Mesendoderm (in vitro differentiated cells): ENCODE data around the gene COL18A1.
"Not testable (repeated sequence)": the region's sequence is repeated elsewhere in the genome, so short reads cannot be mapped to it uniquely, and the experiment has no call there.

ENCODE experiments used
- DNase-seq: peaks from one replicate; pipeline ENCODE4 v3.0.0; 2013
- H2AK5ac ChIP-seq: 2 replicates; pipeline ENCODE4 v1.6.1; 2013; ENCODE audit warnings: low read length, inconsistent platforms
- H2BK120ac ChIP-seq: 2 replicates; pipeline ENCODE4 v1.6.1; 2013; ENCODE audit warnings: low read depth, mild to moderate bottlenecking, low read length, moderate library complexity, mixed read lengths
- H2BK15ac ChIP-seq: replicated peaks from 2 replicates; pipeline ENCODE4 v1.6.1; 2013; ENCODE audit warnings: low read depth, mild to moderate bottlenecking, moderate library complexity
- H2BK5ac ChIP-seq: 2 replicates; pipeline ENCODE4 v1.6.1; 2013; ENCODE audit warnings: low read length, inconsistent platforms
- H3K18ac ChIP-seq: 2 replicates; pipeline ENCODE4 v1.6.1; 2013; ENCODE audit warnings: mild to moderate bottlenecking, low read length, mixed read lengths
- H3K23ac ChIP-seq: one replicate; pipeline ENCODE4 v1.6.1; 2013; ENCODE audit warnings: low read length
- H3K27ac ChIP-seq: 2 replicates; pipeline ENCODE4 v1.5.1; 2013; ENCODE audit warnings: low read depth, mild to moderate bottlenecking, inconsistent platforms, low read length, moderate library complexity
- H3K27me3 ChIP-seq: 2 replicates; pipeline ENCODE4 v1.6.1; 2013; ENCODE audit warnings: low read length, control low read depth, mild to moderate bottlenecking, inconsistent platforms; ENCODE audit not compliant: insufficient read depth, poor library complexity
- H3K36me3 ChIP-seq: 2 replicates; pipeline ENCODE4 v1.6.1; 2013; ENCODE audit warnings: low read length, inconsistent platforms; ENCODE audit not compliant: control insufficient read depth, insufficient read depth
- H3K4ac ChIP-seq: one replicate; pipeline ENCODE4 v1.6.1; 2013; ENCODE audit warnings: low read depth, mild to moderate bottlenecking, low read length, moderate library complexity
- H3K4me1 ChIP-seq: 2 replicates; pipeline ENCODE4 v1.6.1; 2013; ENCODE audit warnings: low read depth, low read length, inconsistent platforms; ENCODE audit not compliant: control insufficient read depth
- H3K4me2 ChIP-seq: 2 replicates; pipeline ENCODE4 v1.6.1; 2013; ENCODE audit warnings: low read length
- H3K4me3 ChIP-seq: 2 replicates; pipeline ENCODE4 v1.5.1; 2013; ENCODE audit warnings: mild to moderate bottlenecking, low read length
- H3K56ac ChIP-seq: one replicate; pipeline ENCODE4 v1.6.1; 2013; ENCODE audit warnings: low read length
- H3K79me1 ChIP-seq: 2 replicates; pipeline ENCODE4 v1.6.1; 2013; ENCODE audit warnings: low read length, inconsistent platforms
- H3K79me2 ChIP-seq: 2 replicates; pipeline ENCODE4 v1.6.1; 2013; ENCODE audit warnings: mild to moderate bottlenecking, low read length; ENCODE audit not compliant: control insufficient read depth, insufficient read depth
- H3K9ac ChIP-seq: 2 replicates; pipeline ENCODE4 v1.6.1; 2013; ENCODE audit warnings: low read length, inconsistent platforms
- H4K5ac ChIP-seq: one replicate; pipeline ENCODE4 v1.6.1; 2013; ENCODE audit warnings: low read length
- H4K8ac ChIP-seq: one replicate; pipeline ENCODE4 v1.6.1; 2013; ENCODE audit warnings: low read depth, mild to moderate bottlenecking, control low read depth, low read length, moderate library complexity
- WGBS: extraction: QIAGEN DNeasy Blood & Tissue Kit; methylation state at CpG from one replicate; pipeline ENCODE4 v1.1.7; 2013; ENCODE audit warnings: low lambda C conversion rate, missing lambda C conversion rate; ENCODE audit not compliant: insufficient coverage; ENCODE audit errors: extremely low coverage; 5-methylcytosine and 5-hydroxymethylcytosine counted together

Gene COL18A1

DNA sequence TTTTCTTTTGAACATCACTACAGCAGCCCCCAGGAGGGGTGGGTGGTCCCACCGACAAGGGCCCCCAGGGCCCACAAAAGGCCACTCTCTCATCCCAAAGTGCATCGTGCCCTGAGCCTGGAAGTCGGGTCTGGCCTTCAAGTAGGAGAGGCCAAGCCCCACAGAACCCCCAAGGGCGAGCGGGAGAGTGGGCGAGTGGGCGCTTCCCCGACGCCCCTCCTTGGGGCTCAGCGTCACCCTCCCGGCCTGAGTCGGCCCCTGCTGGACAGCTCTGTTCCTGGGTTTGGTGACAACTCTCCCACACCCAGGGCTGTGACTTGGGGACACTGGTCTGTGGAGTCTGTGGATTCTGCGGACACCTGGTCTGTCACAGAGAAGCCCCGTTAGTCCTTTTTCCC lies 42.2 kb upstream of the COL18A1 start:
- H3K4me1 ChIP-seq: peaks cover 11% of the 10 kb centered on the region
- no peak overlapping the region for H3K9ac ChIP-seq

DNA sequence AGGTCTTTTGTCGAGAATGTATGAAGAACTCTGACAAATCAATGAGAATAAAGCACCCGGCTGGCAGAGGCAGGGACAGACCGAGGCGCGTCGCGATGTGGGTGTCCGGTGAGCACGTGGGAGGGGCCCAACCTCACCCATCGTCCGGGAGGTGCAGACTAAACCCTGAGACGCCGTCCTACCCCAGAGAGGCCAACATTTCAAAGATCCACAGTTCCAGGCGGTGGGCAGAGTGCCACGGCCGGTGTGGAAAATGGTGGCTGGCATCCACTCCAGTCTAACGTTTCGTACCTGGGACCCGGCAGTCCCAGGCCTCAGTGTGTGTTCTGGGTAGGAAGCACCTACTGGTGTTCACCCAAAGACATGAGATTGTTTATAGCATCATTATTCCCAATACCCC lies 41.7 kb upstream of the COL18A1 start:
- not testable (repeated sequence) for H3K27me3 ChIP-seq, H3K4me3 ChIP-seq, H3K4me2 ChIP-seq, H3K56ac ChIP-seq, H3K18ac ChIP-seq, H2BK5ac ChIP-seq, H3K23ac ChIP-seq, H3K27ac ChIP-seq, H4K5ac ChIP-seq, H3K79me1 ChIP-seq, H2BK15ac ChIP-seq, H2BK120ac ChIP-seq, DNase-seq, H2AK5ac ChIP-seq, H3K36me3 ChIP-seq, H3K9ac ChIP-seq, H3K79me2 ChIP-seq, H4K8ac ChIP-seq
- H3K4ac ChIP-seq: peak overlapping the region; percentile 41
- H3K4me1 ChIP-seq: peaks cover 11% of the 10 kb centered on the region
- WGBS: no CpG with 5 or more reads among the region's 19 CpGs

More for the DNA sequence above, 42.2 kb upstream of the COL18A1 start:
- Histone ChIP-seq H3K56ac (no peak overlapping the region), H3K4ac (peak overlapping the region; percentile 41), H4K5ac (no peak overlapping the region), H3K36me3 (no peaks in the 10 kb centered on the region), H3K79me1 (no peaks in the 10 kb centered on the region), H3K4me2 (no peak overlapping the region), H4K8ac (no peak overlapping the region), H3K27me3 (no peaks in the 10 kb centered on the region), H3K23ac (no peak overlapping the region), H3K79me2 (no peaks in the 10 kb centered on the region), H2BK5ac (no peak overlapping the region), H3K18ac (no peak overlapping the region), H2AK5ac (no peak overlapping the region), H2BK120ac (no peak overlapping the region), H3K4me3 (no peak overlapping the region), H2BK15ac (no peak overlapping the region), H3K27ac (no peak overlapping the region)
- no peak for DNase-seq
- WGBS: no CpG with 5 or more reads among the region's 14 CpGs

DNA sequence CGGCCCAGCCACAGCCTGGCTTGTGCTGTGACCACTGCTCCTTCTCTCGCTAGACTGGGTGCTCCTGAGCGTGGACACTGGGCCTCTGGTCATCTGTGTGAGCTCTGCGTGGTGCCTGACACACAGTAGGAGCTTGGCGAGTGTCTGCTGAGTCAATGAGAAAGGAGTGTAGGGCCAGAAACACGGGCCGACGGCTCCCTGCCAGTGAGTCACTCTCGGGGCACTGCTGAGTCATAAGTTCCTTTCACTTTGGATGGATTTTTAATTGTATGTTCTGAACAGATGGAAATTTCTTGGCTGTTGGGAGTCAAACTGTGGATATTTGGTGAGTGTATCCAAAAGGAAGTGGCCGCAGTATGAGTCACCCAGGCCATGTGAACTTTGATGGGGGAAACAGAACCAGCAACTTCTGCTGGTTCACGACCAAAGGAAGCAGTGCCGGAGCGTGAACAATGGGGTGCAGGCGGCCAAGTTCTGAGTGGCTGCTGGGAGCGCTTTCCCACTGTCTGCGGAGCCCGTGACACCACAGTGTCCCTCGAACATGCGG lies 41.0 kb upstream of the COL18A1 start:
- no peak overlapping the region for H4K8ac ChIP-seq
- H3K4me3 ChIP-seq: no peak overlapping the region
- H3K79me1 ChIP-seq: no peaks in the 10 kb centered on the region
- H3K27ac ChIP-seq: peak overlapping the region; percentile 75
- no peaks in the 10 kb centered on the region for H3K36me3 ChIP-seq
- H3K23ac ChIP-seq: peak overlapping the region; percentile 100
- H3K56ac ChIP-seq: peak overlapping the region; percentile 88
- no peak overlapping the region for H2AK5ac ChIP-seq
- peak overlapping the region; percentile 25 for H3K4ac ChIP-seq
- peak overlapping the region; percentile 21 for H3K9ac ChIP-seq
- H3K79me2 ChIP-seq: no peaks in the 10 kb centered on the region
- H4K5ac ChIP-seq: no peak overlapping the region
- peak overlapping the region; percentile 84 for H3K18ac ChIP-seq
- H3K4me1 ChIP-seq: peaks cover 11% of the 10 kb centered on the region
- no peak overlapping the region for H2BK15ac ChIP-seq
- H3K4me2 ChIP-seq: no peak overlapping the region
- peak; percentile 86 for DNase-seq
- peak overlapping the region; percentile 3 for H2BK120ac ChIP-seq
- no peaks in the 10 kb centered on the region for H3K27me3 ChIP-seq
- peak overlapping the region; percentile 76 for H2BK5ac ChIP-seq
- no CpG with 5 or more reads among the region's 19 CpGs for WGBS

DNA sequence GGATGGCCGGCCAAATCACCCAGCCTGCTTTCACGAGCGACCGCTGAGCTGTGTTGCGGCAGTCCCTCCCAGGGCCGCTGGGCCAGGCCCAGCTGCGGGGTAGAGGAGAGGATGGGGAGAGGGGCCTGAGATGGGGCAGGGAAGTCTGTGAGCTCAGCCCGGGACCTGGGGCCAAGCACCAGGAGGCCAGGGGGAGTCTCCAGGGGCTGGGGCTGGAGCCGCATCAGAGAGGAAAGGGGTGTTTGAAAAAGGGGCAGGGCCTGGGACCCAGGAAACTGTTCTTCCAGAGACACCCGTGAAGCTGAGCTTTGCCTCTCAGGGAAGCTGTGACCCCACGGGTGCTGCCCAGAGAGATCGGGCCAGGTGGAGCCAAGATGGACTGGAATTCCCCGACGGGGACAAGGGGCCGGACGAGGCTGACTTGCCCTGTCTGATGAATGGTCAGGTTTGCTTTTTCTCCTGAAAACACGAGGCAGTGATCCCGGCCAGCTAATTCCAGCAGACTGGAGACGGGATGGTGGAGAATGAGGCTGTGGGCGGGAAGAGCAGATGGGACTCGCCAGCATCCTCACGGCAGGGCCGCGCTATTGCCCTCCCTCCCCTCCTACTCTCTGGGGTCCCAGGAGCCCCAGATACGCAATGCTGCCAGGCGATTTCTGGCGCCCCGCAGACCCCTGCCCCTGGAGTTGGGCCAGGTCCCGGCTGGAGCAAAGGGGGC lies 40.3 kb upstream of the COL18A1 start:
- no peaks in the 10 kb centered on the region for H3K27me3 ChIP-seq
- DNase-seq: no peak
- peak overlapping the region; percentile 21 for H3K9ac ChIP-seq
- H3K79me2 ChIP-seq: no peaks in the 10 kb centered on the region
- H3K4me1 ChIP-seq: peaks cover 9% of the 10 kb centered on the region
- no peak overlapping the region for H3K23ac ChIP-seq
- H4K8ac ChIP-seq: no peak overlapping the region
- peak overlapping the region; percentile 14 for H2AK5ac ChIP-seq
- peak overlapping the region; percentile 3 for H2BK120ac ChIP-seq
- H3K4ac ChIP-seq: peak overlapping the region; percentile 94
- peak overlapping the region; percentile 88 for H3K56ac ChIP-seq
- WGBS: no CpG with 5 or more reads among the region's 29 CpGs
- peak overlapping the region; percentile 76 for H2BK5ac ChIP-seq
- no peak overlapping the region for H4K5ac ChIP-seq
- no peak overlapping the region for H2BK15ac ChIP-seq
- peak overlapping the region; percentile 84 for H3K18ac ChIP-seq
- no peak overlapping the region for H3K4me3 ChIP-seq
- H3K36me3 ChIP-seq: no peaks in the 10 kb centered on the region
- peak overlapping the region; percentile 75 for H3K27ac ChIP-seq
- H3K79me1 ChIP-seq: no peaks in the 10 kb centered on the region
- no peak overlapping the region for H3K4me2 ChIP-seq

DNA sequence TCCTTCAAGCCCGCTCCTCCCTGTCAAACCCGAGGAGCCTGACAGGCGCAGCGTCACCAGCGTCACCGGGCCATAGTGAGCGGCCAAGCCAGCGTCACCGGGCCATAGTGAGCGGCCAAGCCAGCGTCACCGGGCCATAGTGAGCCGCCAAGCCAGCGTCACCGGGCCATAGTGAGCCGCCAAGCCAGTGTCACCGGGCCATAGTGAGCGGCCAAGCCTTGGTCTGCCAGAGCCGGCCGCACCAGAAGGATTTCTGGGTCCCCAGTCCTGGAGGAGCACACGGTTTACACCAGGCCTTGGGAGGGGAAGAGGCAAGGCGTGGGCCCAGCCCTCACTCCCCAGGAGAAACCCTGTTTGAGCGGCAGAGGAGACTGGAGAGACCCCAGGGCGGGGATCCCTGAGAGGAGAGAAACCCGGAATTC lies 39.8 kb upstream of the COL18A1 start:
- no peak overlapping the region for H2AK5ac ChIP-seq
- peak overlapping the region; percentile 29 for H3K27ac ChIP-seq
- H3K56ac ChIP-seq: peak overlapping the region; percentile 88
- no peak overlapping the region for H3K4me3 ChIP-seq
- H2BK5ac ChIP-seq: peak overlapping the region; percentile 67
- H3K79me2 ChIP-seq: no peaks in the 10 kb centered on the region
- peak overlapping the region; percentile 84 for H3K18ac ChIP-seq
- peak overlapping the region; percentile 30 for H2BK120ac ChIP-seq
- peak overlapping the region; percentile 94 for H3K4ac ChIP-seq
- H3K79me1 ChIP-seq: no peaks in the 10 kb centered on the region
- no peak overlapping the region for H3K9ac ChIP-seq
- H4K5ac ChIP-seq: no peak overlapping the region
- H3K4me1 ChIP-seq: peaks cover 9% of the 10 kb centered on the region
- H3K27me3 ChIP-seq: no peaks in the 10 kb centered on the region
- H3K4me2 ChIP-seq: no peak overlapping the region
- no peak for DNase-seq
- WGBS: no CpG with 5 or more reads among the region's 25 CpGs
- no peak overlapping the region for H4K8ac ChIP-seq
- no peaks in the 10 kb centered on the region for H3K36me3 ChIP-seq
- no peak overlapping the region for H2BK15ac ChIP-seq
- peak overlapping the region; percentile 94 for H3K23ac ChIP-seq
